CD4-positive, alpha-beta T cell treated with Interferon alpha-2 for 1 hour (primary cell): Measurements from ENCODE around the gene BRDT.
A peak's percentile ranks its signal among the peaks of the same experiment; 100 is the strongest.

Source experiments
- DNase-seq, 2 donors: peaks; one replicate each; pipeline ENCODE4 v3.0.0-alpha.2; 2020 to 2022

Gene BRDT

GRCh38 chr1:91949356-91949699 is at the start of gene BRDT:
TSS of gene BRDT (plus strand) at chr1:91949401. CDS start at chr1:91962755, 13,354 bp downstream.
- DNase-seq, result no peak

GRCh38 chr1:91900562-91900961 is 48.6 kb upstream of the BRDT start:
- no peak for DNase-seq

- no peak for DNase-seq
These were observed 48.0 kb upstream of the BRDT start for GRCh38 chr1:91901231-91901630.

GRCh38 chr1:91912266-91912665 is 36.9 kb upstream of the BRDT start:
- DNase-seq, result no peak

GRCh38 chr1:91913018-91913417 is 36.2 kb upstream of the BRDT start:
- DNase-seq, result no peak

- DNase-seq, result no peak
These were observed 33.2 kb upstream of the BRDT start for GRCh38 chr1:91916046-91916445.

- DNase-seq, result no peak
These were observed 32.3 kb upstream of the BRDT start for GRCh38 chr1:91916811-91917460.

- DNase-seq, result no peak
These were observed 29.2 kb upstream of the BRDT start for GRCh38 chr1:91919962-91920361.

GRCh38 chr1:91924146-91924545 is 25.1 kb upstream of the BRDT start:
- DNase-seq, result no peak

GRCh38 chr1:91925644-91926435 is 23.4 kb upstream of the BRDT start:
- no peak for DNase-seq

GRCh38 chr1:91928026-91928425 is 21.2 kb upstream of the BRDT start:
- DNase-seq, result no peak

- no peak for DNase-seq
These were observed 20.0 kb upstream of the BRDT start for GRCh38 chr1:91929250-91929649.

- DNase-seq, result no peak
These were observed 11.6 kb upstream of the BRDT start for GRCh38 chr1:91937613-91938012.

GRCh38 chr1:91940496-91940895 is 8.7 kb upstream of the BRDT start:
- no peak for DNase-seq

- DNase-seq, result no peak
These were observed 5.1 kb upstream of the BRDT start for GRCh38 chr1:91944087-91944486.

- no peak for DNase-seq
These were observed 1.1 kb upstream of the BRDT start for GRCh38 chr1:91948097-91948496.

- DNase-seq, result peak; percentile 49 to 81
These were observed 473 bp upstream of the BRDT start for GRCh38 chr1:91948501-91949355.

- DNase-seq, result no peak
These were observed 3.0 kb downstream of the BRDT start for GRCh38 chr1:91952187-91952586.

GRCh38 chr1:91958926-91959325 is 9.7 kb downstream of the BRDT start:
- no peak for DNase-seq

- DNase-seq, result no peak
These were observed 19.1 kb downstream of the BRDT start for GRCh38 chr1:91968334-91968733.

- no peak for DNase-seq
These were observed 30.2 kb downstream of the BRDT start for GRCh38 chr1:91979383-91979782.

- no peak for DNase-seq
These were observed 31.5 kb downstream of the BRDT start for GRCh38 chr1:91980663-91981062.

- no peak for DNase-seq
These were observed 32.9 kb downstream of the BRDT start for GRCh38 chr1:91981996-91982609.
